GM12874 (cell line): ENCODE results near the gene PTGFR.

Experiments
- CTCF ChIP-seq: IDR thresholded peaks from 2 replicates; pipeline ENCODE4 v1.5.1; 2011; ENCODE audit warnings: low read depth, mild to moderate bottlenecking, control low read depth, low read length, moderate library complexity; ENCODE audit not compliant: insufficient read depth

PTGFR gene

GRCh38 chr1:78520843-78521242 is 30.1 kb downstream of the PTGFR start:
- TF ChIP-seq CTCF = no peak

DNA sequence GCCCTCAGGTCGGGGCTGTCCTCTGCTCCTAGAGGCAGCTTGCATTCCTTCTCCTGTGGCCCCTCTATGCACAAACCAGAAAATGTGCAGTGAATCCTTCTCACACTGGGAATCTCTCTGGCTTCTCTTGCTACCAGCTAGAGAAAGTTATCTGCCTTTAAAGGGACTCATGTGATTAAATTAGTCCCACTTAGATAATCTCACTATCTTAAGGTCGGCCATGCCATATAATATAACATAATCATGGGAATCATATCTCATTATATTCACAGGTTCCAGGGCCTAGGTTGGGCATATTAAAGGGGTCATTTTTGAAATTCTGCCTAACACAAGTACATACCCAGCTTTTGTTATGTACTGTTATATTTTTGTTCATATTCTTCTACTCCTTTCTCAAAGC is 31.4 kb downstream of the PTGFR start:
- TF ChIP-seq CTCF = no peak

GRCh38 chr1:78526496-78526895 is 35.7 kb downstream of the PTGFR start:
- no peak for TF ChIP-seq CTCF

GRCh38 chr1:78527706-78528105 is 36.9 kb downstream of the PTGFR start:
- no peak for TF ChIP-seq CTCF

DNA sequence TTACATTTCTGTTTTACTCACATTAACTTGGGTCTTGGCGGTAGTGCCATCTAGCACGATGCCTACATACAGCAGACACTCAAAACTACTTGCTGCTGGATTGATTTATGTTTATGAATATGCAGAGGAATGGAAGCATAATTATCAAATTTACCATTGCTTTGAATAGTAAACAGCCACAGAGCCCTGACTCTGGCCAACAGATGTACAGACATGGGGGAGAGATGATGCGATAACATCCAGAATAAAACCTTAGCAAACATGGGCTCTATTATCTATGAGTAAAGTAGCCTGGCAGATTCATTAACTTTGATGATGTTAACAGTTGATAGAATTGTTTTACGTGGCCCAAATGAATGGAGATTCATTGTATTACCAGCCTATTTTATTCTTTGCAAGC is 42.8 kb downstream of the PTGFR start:
- TF ChIP-seq CTCF = no peak

- no peak for TF ChIP-seq CTCF
Measured at GRCh38 chr1:78535286-78535685, 44.5 kb downstream of the PTGFR start.

GRCh38 chr1:78536427-78536826 is 45.7 kb downstream of the PTGFR start:
- no peak for TF ChIP-seq CTCF

DNA sequence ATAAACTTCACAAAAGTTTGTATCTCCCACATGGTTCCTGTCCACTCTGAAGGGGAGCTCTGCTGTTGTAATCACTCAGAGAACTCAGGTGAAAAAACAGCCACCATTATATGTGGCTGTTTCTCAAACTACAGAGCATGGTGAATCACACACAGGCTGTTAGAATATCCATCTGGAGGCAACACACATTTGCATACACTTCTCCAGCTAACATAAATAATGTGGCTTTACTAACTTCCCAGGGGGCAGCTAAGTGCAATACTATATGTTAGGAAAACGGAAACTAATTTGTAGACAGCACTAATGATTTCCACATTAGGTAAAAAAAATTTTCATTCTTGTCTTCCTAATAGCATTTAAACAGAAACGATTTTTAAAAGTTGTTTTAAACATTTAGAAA is 49.3 kb downstream of the PTGFR start:
- TF ChIP-seq CTCF = no peak
